GM21723 (cell line): Measurements from ENCODE around the gene MED15.
A peak's percentile ranks its signal among the peaks of the same experiment; 100 is the strongest.
"Not testable (repeated sequence)": the region's sequence is repeated elsewhere in the genome, so short reads cannot be mapped to it uniquely, and the experiment has no call there.

ENCODE experiments used
- ATAC-seq: cut with Tn5 transposase; IDR thresholded peaks from one replicate; pipeline ENCODE4 v1.9.1; 2021; ENCODE audit warnings: mild to moderate bottlenecking, moderate library complexity; ENCODE audit not compliant: unreplicated experiment

Gene MED15

GRCh38 chr22:20479612-20480196, 27.7 kb upstream of the MED15 start:
- ATAC-seq, result no peak

GRCh38 chr22:20483143-20483506, 24.3 kb upstream of the MED15 start:
- ATAC-seq, result not testable (repeated sequence)

- no peak for ATAC-seq
These were observed 23.6 kb upstream of the MED15 start for GRCh38 chr22:20483771-20484170.

GRCh38 chr22:20484948-20485683, 22.3 kb upstream of the MED15 start:
- ATAC-seq, result no peak

GRCh38 chr22:20486229-20486628, 21.2 kb upstream of the MED15 start:
- ATAC-seq, result no peak

GRCh38 chr22:20487715-20488114, 19.7 kb upstream of the MED15 start:
- ATAC-seq, result no peak

- ATAC-seq, result no peak
These were observed 18.5 kb upstream of the MED15 start for GRCh38 chr22:20488946-20489345.

GRCh38 chr22:20490183-20490940, 17.0 kb upstream of the MED15 start:
- ATAC-seq, result no peak

GRCh38 chr22:20490941-20491307, 16.5 kb upstream of the MED15 start:
- no peak for ATAC-seq

- ATAC-seq, result no peak
These were observed 16.1 kb upstream of the MED15 start for GRCh38 chr22:20491346-20491745.

GRCh38 chr22:20494978-20495860, 12.2 kb upstream of the MED15 start, which contains the start of gene KLHL22:
Gene KLHL22, minus strand, starts transcription at chr22:20495795. Its CDS starts 6,584 bp downstream, at chr22:20489211.
- peak; percentile 44 for ATAC-seq

GRCh38 chr22:20495861-20496681, 11.3 kb upstream of the MED15 start:
- peak; percentile 69 for ATAC-seq

GRCh38 chr22:20497426-20497825, 10.0 kb upstream of the MED15 start:
- no peak for ATAC-seq

GRCh38 chr22:20498913-20499312, 8.5 kb upstream of the MED15 start:
- ATAC-seq, result no peak

GRCh38 chr22:20499769-20500168, 7.6 kb upstream of the MED15 start:
- no peak for ATAC-seq

GRCh38 chr22:20503816-20504215, 3.6 kb upstream of the MED15 start:
- no peak for ATAC-seq

GRCh38 chr22:20504293-20504922, 3.0 kb upstream of the MED15 start:
- not testable (repeated sequence) for ATAC-seq

- no peak for ATAC-seq
These were observed 712 bp upstream of the MED15 start for GRCh38 chr22:20506543-20507252.
